HFF-Myc (cell line): ENCODE results near the gene ZNF20.
"Not testable (repeated sequence)": the region's sequence is repeated elsewhere in the genome, so short reads cannot be mapped to it uniquely, and the experiment has no call there.

ENCODE experiments used
- DNase-seq: peaks from one replicate; pipeline ENCODE4 v3.0.0-alpha.2; 2011; ENCODE audit warnings: low read depth; ENCODE audit errors: extremely low read depth
- H3K4me3 ChIP-seq: replicated peaks from 2 replicates; pipeline ENCODE4 v1.5.1; 2011; ENCODE audit warnings: low read depth, mild to moderate bottlenecking, control low read depth, low read length
- TF ChIP-seq, protein P1 (sequence below): IDR thresholded peaks from 2 replicates; pipeline ENCODE4 v1.5.1; 2012; ENCODE audit warnings: mild to moderate bottlenecking, low read depth, low read length, control low read depth; ENCODE audit errors: missing control alignments

Gene ZNF20

DNA sequence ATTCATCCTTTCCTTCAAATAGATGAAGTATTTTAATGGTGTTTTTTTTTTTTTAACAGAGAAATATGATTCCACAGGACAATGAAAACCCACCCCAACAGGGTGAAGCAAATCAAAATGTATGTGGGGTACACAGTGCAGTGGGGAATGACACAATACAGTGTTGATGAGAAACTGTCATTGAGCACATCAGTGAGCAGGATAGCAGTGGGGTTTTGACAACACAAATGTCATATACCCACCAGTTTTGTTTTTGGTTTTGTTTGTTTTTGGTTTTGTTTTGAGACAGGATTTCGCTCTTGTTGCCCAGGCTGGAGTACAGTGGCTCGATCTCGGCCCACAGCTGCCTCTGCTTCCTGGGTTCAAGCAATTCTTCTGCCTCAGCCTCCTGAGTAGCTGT, 46.4 kb downstream of the ZNF20 start:
- DNase-seq: no peak
- TF ChIP-seq, protein P1, sequence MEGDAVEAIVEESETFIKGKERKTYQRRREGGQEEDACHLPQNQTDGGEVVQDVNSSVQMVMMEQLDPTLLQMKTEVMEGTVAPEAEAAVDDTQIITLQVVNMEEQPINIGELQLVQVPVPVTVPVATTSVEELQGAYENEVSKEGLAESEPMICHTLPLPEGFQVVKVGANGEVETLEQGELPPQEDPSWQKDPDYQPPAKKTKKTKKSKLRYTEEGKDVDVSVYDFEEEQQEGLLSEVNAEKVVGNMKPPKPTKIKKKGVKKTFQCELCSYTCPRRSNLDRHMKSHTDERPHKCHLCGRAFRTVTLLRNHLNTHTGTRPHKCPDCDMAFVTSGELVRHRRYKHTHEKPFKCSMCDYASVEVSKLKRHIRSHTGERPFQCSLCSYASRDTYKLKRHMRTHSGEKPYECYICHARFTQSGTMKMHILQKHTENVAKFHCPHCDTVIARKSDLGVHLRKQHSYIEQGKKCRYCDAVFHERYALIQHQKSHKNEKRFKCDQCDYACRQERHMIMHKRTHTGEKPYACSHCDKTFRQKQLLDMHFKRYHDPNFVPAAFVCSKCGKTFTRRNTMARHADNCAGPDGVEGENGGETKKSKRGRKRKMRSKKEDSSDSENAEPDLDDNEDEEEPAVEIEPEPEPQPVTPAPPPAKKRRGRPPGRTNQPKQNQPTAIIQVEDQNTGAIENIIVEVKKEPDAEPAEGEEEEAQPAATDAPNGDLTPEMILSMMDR: no peak
- no peak overlapping the region for H3K4me3 ChIP-seq

DNA sequence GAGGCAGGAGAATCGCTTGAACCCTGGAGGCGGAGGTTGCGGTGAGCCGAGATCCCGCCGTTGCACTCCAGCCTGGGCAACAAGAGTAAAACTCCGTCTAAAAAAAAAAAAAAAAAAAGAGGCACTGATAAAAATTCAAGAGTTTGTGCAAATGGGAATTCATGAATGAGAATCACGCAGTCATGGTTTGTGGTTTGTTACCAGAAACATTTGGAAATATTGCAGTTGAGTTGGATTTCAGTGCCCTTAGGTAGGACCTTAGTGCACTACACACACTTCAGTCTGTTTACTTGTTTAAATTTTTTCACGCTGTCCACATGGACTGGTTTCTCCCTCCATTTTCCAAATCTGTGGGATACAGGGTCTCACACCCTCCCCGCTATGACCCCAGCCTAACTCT, 47.2 kb downstream of the ZNF20 start:
- TF ChIP-seq, protein P1: no peak
- no peak for DNase-seq

DNA sequence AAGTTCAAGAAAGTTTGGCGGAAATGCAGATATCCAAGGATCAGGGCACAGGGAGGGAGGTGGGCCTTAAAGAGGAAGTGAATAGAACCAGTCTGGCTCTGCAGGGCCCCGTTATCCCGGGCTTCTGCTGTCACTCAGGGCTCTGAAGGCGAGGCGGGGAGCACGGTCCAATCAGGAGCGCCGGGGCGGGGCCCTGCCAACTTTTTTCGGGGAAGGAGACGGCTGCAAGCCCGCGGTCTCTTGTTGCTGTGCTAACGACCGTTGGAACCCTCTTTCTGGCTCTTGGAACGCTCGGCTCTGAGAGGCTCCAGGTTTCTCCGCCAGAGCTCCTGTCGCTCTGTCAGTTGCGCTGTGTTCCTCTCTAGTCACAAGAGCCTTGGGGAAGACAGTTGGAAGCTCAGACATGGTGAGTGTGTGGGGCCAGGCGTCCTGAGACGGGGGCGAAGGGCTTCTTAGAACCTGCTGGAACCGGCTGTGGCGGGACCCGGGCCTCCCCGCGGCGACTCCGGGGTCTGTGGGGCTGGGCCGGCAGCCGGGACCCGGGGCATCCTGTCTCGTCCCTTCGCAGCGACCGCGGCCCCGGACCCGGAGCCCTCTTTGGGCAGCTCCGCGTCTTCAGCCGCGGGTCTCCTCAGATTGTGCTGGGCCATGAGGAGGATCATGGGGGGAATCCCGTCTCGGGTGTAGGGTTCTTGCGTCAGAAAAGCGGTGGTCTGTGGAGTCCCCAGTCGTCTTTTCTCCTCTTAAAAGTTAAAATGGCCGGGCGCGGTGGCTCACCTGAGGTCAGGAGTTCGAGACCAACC, 47.9 kb downstream of the ZNF20 start:
- TF ChIP-seq, protein P1: no peak
- H3K4me3 ChIP-seq: peak overlapping the region; percentile 50
- DNase-seq: peak; percentile 15

More for the DNA sequence above, 47.2 kb downstream of the ZNF20 start:
- peak overlapping the region; percentile 50 for H3K4me3 ChIP-seq

DNA sequence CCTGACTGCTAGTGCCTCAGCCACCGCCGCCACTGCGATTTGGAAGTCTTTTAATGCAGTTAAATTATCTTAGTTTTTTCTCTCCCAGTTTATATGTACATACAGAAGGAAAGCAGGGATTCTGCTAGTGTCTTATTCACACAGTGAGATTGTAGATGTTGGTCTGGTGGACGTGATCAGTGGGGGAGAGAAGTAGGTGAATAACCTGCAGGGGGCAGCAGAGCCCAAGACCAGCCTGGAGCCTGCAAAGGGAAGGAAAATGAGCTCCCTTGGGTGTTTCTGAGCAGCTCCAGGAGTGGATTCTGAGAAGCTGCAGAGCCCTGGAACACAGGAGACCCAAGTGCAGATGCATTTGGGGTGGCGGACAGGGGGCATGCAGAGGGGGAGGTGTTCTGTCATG, 49.3 kb downstream of the ZNF20 start:
- DNase-seq: no peak
- H3K4me3 ChIP-seq: no peak overlapping the region
- TF ChIP-seq, protein P1: peak; percentile 48

DNA sequence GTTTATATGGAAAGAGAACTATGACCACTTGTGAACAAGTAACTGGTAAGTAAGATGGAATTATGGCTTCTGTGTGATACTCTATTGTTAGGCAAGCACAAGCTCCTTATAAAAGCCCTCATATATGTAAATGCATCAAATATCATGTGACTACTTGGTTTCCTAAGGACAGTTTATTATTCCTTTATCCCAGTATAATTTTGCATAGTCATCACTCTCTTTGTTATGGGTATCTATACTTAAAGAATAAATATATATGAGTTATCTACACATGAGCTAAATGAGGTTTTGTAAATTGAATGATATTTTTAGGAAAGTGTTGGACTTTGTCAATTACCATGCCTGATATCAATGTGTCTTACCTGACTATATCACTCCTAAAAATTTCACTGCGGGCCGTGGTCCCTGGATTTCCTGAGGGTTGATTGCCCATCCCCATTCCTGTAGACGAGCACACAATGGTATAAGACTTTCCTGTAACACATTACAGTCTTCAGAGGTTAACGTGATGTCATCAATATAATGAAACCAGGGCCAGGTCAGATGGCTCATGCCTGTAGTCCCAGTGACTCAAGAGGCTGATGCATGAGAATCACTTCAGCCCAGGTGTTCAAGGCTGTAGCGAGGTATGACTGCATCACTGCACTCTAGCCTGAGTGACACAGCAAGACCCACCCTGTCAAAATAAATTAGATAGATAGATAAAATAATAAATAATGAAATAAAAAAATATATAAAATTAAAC, 54.9 kb downstream of the ZNF20 start:
- no peak for DNase-seq
- TF ChIP-seq, protein P1: no peak
- no peak overlapping the region for H3K4me3 ChIP-seq

DNA sequence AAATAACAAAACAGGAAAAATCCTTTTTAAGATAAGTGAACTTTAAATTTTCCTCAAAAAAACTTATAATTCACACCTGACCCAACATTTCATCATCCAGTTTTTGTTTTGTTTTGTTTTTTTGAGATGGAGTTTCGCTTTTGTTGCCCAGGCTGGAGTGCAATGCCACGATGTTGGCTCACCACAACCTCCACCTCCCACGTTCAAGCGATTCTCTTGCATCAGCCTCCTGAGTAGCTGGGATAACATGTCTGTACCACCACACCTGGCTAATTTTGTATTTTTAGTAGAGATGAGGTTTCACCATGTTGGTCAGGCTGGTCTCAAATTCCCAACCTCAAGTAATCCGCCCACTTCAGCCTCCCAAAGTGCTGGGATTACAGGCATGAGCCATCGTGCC, 56.8 kb downstream of the ZNF20 start:
- not testable (repeated sequence) for DNase-seq, H3K4me3 ChIP-seq
